ENCODE measurements around the gene GRAP2.

GRAP2 gene

DNA sequence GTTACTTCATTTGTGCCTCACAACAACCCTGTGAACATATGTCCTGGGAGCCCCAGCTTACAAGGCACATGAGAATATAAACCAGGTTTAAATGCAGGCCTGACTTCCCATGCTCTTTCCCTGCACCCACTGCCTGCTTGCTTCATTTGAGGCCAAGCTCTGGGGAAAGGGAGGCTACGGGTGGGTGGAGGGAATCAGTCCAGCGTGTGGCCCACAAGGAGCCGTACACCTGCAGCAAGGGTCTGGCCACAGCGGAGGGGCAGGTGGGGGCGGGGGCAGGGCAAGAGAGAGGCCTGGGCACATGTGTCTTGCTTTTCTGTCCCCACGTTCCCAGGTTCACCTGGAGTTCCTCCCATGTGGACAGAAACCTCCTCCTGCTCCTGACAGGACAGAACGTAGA is 120.1 kb downstream of the GRAP2 start:
- Mint-ChIP-seq H3K9me3 (no peaks in the 10 kb centered on the region), H3K27ac (no peak overlapping the region), H3K4me3 (no peak overlapping the region), H3K27me3 (no peaks in the 10 kb centered on the region), H3K36me3 (ENCODE audit: low read depth) (no peaks in the 10 kb centered on the region), H3K4me1 (ENCODE audit: low read depth) (peaks cover 5% of the 10 kb centered on the region)
- no peak for DNase-seq

DNA sequence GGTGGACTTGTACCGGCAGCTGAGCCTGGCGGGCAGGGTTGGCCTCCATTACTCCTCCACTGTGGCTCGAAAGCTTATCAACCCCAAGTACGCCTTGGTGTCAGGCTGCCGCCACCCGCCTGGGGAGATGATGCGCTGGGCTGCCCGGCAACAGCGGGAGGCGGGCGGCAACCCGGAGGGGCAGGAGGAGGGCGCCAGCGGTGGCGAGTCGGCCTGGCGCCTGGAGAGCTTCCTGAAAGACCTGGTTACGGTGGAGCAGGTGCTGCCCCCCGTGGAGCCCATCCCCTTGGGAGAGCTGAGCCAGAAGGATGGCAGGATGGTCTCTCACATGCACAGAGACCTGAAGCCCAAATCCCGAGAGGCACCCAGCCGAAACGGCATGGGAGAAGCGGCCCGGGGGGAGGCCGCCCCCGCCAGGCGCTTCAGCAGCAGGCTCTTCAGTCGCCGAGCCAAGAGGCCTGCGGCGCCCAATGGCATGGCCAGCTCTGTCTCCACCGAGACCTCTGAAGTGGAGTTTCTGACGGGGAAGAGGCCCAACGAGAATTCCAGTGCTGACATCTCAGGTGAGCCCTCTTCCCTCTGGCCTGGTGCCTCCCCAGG is 120.6 kb downstream of the GRAP2 start:
- Mint-ChIP-seq H3K27ac (no peak overlapping the region), H3K9me3 (no peaks in the 10 kb centered on the region), H3K36me3 (ENCODE audit: low read depth) (no peaks in the 10 kb centered on the region), H3K27me3 (no peaks in the 10 kb centered on the region), H3K4me1 (ENCODE audit: low read depth) (peaks cover 5% of the 10 kb centered on the region), H3K4me3 (no peak overlapping the region)
- DNase-seq, result no peak

DNA sequence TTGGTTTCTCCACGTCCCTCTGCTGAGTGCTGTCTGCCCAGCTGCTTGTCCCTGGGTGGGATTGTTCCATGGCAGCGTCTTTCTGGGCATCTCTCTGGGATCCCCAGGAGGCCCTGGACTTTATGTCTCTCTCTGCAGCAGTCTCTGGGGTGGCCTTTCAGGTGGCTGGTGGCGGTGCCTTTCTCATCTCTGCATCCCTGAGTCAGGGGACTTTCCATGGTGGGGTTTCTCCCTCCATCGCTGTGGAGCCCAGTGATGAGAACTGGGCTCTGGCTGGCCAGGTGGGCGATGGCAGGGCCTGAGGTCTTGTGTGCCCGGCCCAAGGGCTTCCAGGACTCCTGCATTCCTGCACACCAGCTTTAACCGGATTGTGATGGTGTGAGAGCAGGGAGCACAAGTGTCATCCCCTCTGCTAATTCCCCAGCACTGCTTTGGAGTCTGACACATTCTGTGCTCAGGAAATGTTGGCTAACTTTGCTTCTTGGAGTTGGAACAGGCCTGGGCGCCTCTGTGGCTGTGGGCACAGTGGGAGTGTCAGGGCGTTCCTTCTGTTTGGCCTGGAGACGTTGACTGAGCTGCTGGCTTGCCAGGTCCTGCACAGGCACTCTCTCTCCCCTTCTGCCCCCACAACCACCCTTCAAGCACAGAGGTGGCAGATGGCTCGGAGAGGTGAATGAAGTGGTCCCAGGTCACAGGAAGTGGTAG is 121.8 kb downstream of the GRAP2 start:
- no peak overlapping the region for H3K4me3 Mint-ChIP-seq
- H3K27ac Mint-ChIP-seq, result no peak overlapping the region
- H3K36me3 Mint-ChIP-seq (ENCODE audit: low read depth), result no peaks in the 10 kb centered on the region
- DNase-seq, result no peak
- H3K9me3 Mint-ChIP-seq, result no peaks in the 10 kb centered on the region
- no peaks in the 10 kb centered on the region for H3K27me3 Mint-ChIP-seq
- H3K4me1 Mint-ChIP-seq (ENCODE audit: low read depth), result peaks cover 5% of the 10 kb centered on the region

Data from activated T-cell treated with anti-CD3 and anti-CD28 coated beads, Interleukin-2, amount 50 U/mL, for 24 hours (primary cell).